ENCODE measurements around the gene CTIF.
"Not testable (repeated sequence)": the region's sequence is repeated elsewhere in the genome, so short reads cannot be mapped to it uniquely, and the experiment has no call there.

The CTIF gene

DNA sequence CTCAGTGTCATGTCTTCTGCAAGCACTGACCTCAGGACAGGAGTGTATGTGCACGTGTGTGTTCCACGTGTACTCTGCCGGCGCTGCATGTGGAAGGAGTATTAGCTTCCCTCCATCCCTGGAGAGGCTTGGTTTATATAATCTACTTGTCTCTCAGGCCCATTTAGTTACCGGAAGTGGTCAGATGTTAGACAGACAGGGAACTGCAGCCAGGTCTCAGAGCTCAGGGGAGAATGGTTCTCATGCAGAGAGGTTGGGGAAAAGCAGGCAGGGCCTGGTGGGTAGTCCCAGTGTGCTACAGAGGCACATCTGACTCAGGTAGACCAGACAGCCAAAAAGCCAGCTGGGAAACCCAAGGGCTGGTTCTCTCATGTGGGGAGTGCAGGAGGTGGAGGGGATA lies 167.9 kb downstream of the CTIF start:
- DNase-seq (ENCODE audit: low read depth in 2 of 2), result no peak

DNA sequence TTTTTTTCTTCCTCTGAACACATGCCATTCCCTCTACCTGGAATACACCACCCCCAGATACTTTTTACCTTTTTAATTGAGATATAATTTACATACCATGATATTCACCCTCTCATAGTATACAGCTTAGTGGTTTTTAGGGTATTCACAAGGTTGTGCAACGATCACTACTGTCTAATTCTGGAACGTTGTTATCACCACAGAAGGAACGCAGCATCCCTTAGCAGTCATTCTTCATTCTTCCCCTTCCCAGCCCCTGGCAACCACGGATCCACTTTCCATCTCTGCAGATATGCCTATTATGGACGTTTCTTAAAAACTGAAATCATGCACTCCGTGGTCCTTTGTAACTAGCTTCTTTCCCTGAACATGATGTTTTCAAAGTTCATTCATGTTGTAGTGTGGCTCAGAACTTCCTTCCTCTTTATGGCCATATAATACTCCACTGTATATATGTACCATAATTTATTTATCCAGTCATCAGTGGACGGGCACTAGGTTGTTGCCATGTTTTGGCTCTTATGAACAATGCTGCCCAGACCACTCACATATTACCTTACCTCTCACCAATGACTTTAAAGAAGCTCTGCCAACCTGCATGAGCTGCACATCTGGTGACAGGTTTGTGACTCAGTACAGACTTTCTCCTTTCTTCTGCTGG lies 168.9 kb downstream of the CTIF start:
- DNase-seq (ENCODE audit: low read depth in 2 of 2), result no peak

DNA sequence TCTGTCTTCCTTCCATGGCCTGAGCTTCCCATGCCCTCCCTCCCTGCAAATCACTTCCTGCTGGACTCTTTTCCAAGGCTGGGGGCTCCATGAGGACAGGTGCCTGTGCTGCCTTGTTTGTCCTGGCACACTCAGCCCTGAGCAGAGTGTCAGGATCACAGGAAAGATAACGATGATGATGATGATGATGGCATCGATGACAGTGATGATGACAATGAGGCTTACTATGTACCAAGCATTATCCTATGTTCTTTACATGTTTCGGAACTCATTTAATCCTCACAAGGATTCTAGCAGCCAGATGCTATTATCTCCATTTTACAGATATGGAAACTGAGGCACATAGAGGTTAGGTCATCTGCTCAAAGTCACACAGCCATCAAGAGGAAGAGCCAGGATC lies 170.0 kb downstream of the CTIF start:
- no peak for DNase-seq (ENCODE audit: low read depth in 2 of 2)

- no peak for DNase-seq (ENCODE audit: low read depth in 2 of 2)
Measured at GRCh38 chr18:48709371-48710062, 170.7 kb downstream of the CTIF start.

- DNase-seq (ENCODE audit: low read depth in 2 of 2), result no peak
Measured at GRCh38 chr18:48711651-48712486, 173.0 kb downstream of the CTIF start.

DNA sequence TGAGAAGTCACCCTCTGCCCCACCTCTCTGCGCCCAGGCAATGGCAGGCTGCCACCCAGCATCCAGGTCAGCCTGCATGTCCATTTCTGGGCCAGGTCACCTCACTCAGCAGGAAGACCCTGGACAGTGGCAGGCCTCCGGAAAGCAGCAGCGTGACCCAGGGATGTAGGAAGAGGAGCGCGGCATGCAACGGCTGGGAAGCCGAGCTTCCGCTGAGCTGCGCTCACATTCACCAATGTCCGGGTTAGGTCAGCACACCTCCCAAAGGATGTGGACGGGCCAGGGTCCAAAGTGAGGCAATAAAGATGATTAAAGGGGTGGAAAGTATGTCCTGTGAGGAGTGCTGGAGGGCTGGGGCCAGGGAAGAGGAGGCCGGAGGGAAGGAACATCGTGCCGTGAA lies 174.5 kb downstream of the CTIF start:
- DNase-seq (ENCODE audit: low read depth in 2 of 2), result no peak

DNA sequence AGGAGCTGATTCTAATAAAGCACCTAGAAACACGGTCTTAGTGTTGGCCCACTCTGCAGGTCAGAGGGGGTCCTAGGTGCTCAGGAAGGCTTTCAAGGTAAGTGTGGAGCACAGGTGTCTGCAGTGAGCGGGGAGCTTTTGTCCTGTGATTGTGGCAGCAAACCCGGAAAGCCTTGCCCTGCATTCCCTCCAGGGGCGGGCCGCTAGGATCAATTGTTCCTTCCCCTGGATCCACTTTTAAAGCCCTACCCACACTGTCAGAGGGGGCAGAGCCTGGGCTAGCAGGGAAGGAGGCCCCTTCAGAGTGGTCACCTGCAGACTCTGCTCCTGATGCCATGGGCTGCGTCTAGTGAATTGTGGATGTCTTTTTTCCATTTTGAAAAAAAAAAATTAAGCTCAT lies 176.0 kb downstream of the CTIF start:
- DNase-seq (ENCODE audit: low read depth in 2 of 2), result no peak

DNA sequence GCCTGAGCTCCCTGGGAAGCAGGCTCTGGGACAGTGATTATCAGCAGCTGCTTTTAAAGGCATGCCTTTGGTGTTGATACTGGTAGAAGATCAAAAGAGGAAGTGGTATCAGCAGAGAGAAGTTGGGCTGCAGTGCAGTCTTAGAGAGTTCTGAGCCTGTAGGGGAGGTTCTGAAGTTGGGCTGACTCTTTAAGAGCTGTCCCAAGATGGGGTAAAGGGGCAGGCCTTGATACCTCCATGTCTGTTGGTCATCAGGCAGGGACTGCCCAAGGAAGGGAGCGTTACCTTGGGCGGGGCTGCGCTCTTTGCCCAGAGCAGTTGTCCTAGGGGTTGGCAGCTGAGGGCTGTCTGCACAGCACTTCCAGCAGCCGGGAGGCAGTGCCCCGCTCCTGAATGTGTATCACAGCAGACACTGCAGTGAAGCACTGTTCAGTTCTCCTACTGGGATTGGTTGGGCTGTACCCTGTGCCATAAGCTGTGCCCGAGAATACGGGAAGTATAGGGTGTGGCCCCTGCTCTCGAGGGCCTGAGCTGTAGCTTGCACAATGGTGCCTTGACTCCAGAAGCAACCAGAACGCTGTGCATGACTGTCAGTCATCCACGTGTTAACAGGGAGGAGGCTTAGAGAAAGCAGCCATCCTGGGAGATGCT lies 177.0 kb downstream of the CTIF start:
- no peak for DNase-seq (ENCODE audit: low read depth in 2 of 2)

- DNase-seq (ENCODE audit: low read depth in 2 of 2), result not testable (repeated sequence)
Measured at GRCh38 chr18:48717227-48717626, 178.4 kb downstream of the CTIF start.

DNA sequence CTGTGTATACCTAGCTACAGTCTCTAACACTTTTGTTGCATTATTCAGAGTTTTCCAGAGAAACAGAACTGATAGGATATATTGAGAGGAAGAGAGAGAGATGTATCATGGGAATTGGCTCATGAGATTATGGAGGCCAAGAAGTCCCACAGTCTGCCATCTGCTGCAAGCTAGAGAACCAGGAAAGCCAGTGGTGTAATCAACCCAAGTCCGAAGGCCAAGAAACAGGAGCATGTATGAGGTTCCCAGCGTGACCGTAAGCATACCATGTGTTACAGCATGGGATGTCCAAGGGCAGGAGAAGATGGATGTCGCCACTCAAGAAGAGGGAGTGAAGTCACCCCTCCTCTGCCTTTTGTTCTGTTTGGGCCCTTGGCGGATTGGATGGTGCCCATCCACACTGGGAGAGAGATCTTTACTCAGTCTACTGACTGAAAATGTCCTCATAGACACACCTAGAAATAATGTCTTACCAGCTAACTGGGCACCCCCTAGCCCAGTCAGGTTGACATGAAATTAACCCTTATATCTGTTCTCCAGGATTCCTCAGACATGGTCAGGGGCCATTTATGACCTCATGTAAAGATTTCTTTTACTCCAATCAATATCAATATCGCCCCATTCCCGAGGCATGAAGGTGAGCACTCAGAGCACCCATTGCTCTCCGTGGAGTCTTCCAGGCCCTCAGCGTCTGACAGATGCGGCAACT lies 179.6 kb downstream of the CTIF start:
- no peak for DNase-seq (ENCODE audit: low read depth in 2 of 2)

GRCh38 chr18:48719388-48719787 lies 180.6 kb downstream of the CTIF start:
- no peak for DNase-seq (ENCODE audit: low read depth in 2 of 2)

DNA sequence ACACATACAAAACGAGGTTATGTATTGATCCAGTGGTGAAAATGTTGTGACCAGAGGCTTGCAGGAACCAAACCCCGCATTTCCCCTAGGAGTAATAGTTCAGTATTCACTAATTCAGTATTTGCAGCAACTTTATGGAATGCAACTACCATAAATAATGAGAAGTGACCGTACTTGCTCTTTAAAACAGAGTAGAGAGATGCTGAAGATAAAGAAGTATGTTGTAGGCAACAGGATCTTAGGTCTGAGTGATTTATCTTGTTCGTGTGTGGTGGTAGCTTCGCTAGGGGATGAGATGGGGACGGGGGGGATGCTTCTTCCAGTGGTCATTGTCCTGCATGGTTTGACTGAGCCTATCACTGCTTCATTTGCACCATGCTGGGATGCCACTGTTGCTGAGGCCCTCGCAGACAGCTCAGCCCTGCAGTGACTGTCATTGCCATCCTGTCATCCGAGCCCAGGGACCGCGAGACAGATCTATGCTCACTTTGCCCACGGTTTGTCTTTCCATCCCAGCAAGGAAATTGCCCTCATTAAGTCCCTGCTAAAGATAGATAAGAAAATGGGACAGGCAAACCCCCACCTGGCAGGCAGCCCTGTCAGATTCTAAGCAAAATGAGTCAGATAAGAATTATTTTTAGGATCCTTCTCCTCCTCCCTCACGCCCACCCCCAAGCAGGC lies 181.3 kb downstream of the CTIF start:
- DNase-seq (ENCODE audit: low read depth in 2 of 2), result no peak

- no peak for DNase-seq (ENCODE audit: low read depth in 2 of 2)
Measured at GRCh38 chr18:48720655-48721025, 181.8 kb downstream of the CTIF start.

DNA sequence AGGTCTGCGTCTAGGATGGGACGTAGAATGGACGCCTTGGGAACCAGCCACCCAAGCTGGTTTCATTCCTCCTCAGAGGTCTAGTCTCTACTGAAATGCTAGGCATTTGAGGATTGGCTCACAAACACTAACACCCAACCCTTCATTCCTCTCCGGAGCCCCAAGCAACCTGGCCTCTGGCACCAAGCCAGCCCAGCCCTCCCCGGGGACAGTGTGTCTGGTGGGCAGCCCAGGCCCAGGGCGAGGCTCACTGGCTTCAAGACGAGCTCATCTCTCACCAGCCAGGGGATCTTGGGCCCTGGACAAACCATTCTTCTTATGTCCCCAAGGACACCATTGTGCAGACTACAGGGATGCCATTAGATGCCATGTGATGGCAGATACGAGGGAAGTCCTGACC lies 182.5 kb downstream of the CTIF start:
- DNase-seq (ENCODE audit: low read depth in 2 of 2), result no peak

GRCh38 chr18:48723016-48723415 lies 184.2 kb downstream of the CTIF start:
- DNase-seq (ENCODE audit: low read depth in 2 of 2), result no peak

DNA sequence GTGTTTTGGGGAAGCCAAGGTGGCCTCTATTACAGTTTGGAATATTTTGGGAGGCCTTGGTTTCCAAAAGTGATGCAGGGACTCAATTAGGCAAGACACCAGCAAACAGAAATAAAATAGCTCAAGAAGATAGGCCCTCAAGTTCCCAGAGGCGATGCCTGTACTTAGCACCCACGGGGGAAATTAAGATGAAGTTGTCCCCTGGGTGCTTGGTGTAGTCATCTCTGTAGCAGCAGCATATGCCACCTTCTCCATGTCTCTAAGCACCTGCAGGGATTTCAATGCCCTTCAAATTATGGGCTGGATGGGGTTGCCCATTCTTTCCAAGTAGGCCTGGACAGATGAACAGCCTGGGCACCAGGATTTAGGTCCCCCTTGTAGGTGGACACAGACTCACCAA lies 185.0 kb downstream of the CTIF start:
- no peak for DNase-seq (ENCODE audit: low read depth in 2 of 2)

- no peak for DNase-seq (ENCODE audit: low read depth in 2 of 2)
Measured at GRCh38 chr18:48724442-48724841, 185.6 kb downstream of the CTIF start.

DNA sequence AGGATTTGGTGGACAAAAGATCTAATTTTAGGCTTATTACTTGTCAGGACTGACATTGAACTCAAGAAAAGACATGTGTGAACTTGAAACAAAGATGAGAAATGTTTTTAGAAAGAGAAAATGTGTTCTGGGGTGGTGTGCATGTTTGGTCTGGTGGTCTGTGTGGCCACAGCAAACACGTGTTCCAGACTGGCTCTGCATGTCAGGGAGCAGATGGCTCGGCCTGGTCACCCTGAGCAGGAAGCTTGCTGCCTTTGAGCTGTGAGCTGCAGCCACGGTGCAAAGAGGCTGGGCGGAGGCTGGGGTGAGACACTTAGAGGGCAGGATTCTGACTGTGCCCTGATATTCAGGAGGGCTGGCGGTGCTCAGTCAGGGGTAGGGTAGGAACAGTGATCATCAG lies 186.1 kb downstream of the CTIF start:
- no peak for DNase-seq (ENCODE audit: low read depth in 2 of 2)

DNA sequence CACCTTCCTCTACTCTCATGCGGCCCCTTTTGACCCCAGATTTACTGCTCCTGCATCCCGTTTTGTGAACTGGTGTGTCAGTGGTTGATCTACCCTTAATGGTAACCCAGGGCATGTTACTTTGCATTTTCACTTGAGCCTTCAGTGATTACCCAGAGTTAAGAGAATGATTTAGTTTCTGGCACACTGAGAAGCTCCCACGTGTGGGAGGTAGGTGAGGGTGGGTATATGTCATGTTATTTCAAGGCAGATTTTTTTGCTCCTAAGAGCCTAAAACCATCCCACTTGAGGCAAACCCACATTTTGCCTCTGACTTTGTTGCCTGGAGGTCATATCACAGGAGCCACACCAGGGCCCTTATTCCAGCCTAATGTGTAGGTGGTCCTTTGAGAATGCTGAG lies 186.7 kb downstream of the CTIF start:
- no peak for DNase-seq (ENCODE audit: low read depth in 2 of 2)

GRCh38 chr18:48727681-48728080 lies 188.8 kb downstream of the CTIF start:
- DNase-seq (ENCODE audit: low read depth in 2 of 2), result no peak

- DNase-seq (ENCODE audit: low read depth in 2 of 2), result no peak
Measured at GRCh38 chr18:48728204-48728833, 189.5 kb downstream of the CTIF start.

All from stimulated activated CD8-positive, alpha-beta memory T cell treated with anti-CD3 and anti-CD28 coated beads, Interleukin-7, amount 100 ng/mL, for 4 hours (primary cell).